IPS-20b (cell line): ENCODE results near the gene XPNPEP2.

Source experiments
- H3K27ac ChIP-seq: one replicate; pipeline ENCODE4 v1.5.1; 2013; ENCODE audit warnings: low read length
- H3K27me3 ChIP-seq: 2 replicates; pipeline ENCODE4 v1.6.1; 2013; ENCODE audit warnings: mild to moderate bottlenecking, low read length, inconsistent platforms; ENCODE audit not compliant: insufficient read depth
- H3K36me3 ChIP-seq: 2 replicates; pipeline ENCODE4 v1.6.1; 2013; ENCODE audit warnings: low read depth, mild to moderate bottlenecking, inconsistent platforms, low read length, moderate library complexity; ENCODE audit not compliant: insufficient read depth
- H3K4me1 ChIP-seq: 2 replicates; pipeline ENCODE4 v1.6.1; 2013; ENCODE audit warnings: mild to moderate bottlenecking, control low read depth, inconsistent platforms, low read length, moderate library complexity; ENCODE audit not compliant: insufficient read depth
- H3K4me3 ChIP-seq: 2 replicates; pipeline ENCODE4 v1.5.1; 2013; ENCODE audit warnings: mild to moderate bottlenecking, low read length, inconsistent platforms
- H3K9ac ChIP-seq: 2 replicates; pipeline ENCODE4 v1.6.1; 2013; ENCODE audit warnings: low read depth, mild to moderate bottlenecking, inconsistent platforms, low read length, moderate library complexity
- H3K9me3 ChIP-seq: 2 replicates; pipeline ENCODE4 v1.6.1; 2013; ENCODE audit warnings: mild to moderate bottlenecking, low read depth, low read length, inconsistent platforms; ENCODE audit not compliant: insufficient read depth

Gene XPNPEP2

GRCh38 chrX:129738466-129739308, at the start of gene XPNPEP2:
TSS of gene XPNPEP2 (plus strand) at chrX:129738979. CDS start at chrX:129739214, 235 bp downstream.
- H3K27me3 ChIP-seq, result no peaks in the 10 kb centered on the region
- H3K9me3 ChIP-seq, result no peaks in the 10 kb centered on the region
- H3K27ac ChIP-seq, result no peak within 1 kb of the TSS
- peaks cover 6% of the 10 kb centered on the region; the same call in 1 of the 2 replicates for H3K4me1 ChIP-seq
- no peaks in the 10 kb centered on the region for H3K36me3 ChIP-seq
- no peak within 1 kb of the TSS for H3K4me3 ChIP-seq
- no peak within 1 kb of the TSS for H3K9ac ChIP-seq

- Histone ChIP-seq H3K4me3 (no peak overlapping the region), H3K27me3 (no peaks in the 10 kb centered on the region), H3K4me1 (no peaks in the 10 kb centered on the region; the same call in 1 of the 2 replicates), H3K27ac (no peak overlapping the region), H3K9me3 (no peaks in the 10 kb centered on the region), H3K9ac (no peak overlapping the region), H3K36me3 (no peaks in the 10 kb centered on the region)
These were observed 49.0 kb upstream of the XPNPEP2 start for GRCh38 chrX:129689796-129690195.

GRCh38 chrX:129690435-129690834, 48.3 kb upstream of the XPNPEP2 start:
- no peaks in the 10 kb centered on the region for H3K27me3 ChIP-seq
- no peaks in the 10 kb centered on the region for H3K36me3 ChIP-seq
- no peaks in the 10 kb centered on the region; the same call in 1 of the 2 replicates for H3K4me1 ChIP-seq
- H3K27ac ChIP-seq, result no peak overlapping the region
- H3K9me3 ChIP-seq, result no peaks in the 10 kb centered on the region
- no peak overlapping the region for H3K4me3 ChIP-seq
- H3K9ac ChIP-seq, result no peak overlapping the region

GRCh38 chrX:129693354-129693753, 45.4 kb upstream of the XPNPEP2 start:
- no peaks in the 10 kb centered on the region for H3K9me3 ChIP-seq

GRCh38 chrX:129694805-129695204, 44.0 kb upstream of the XPNPEP2 start:
- no peak overlapping the region for H3K4me3 ChIP-seq
- no peaks in the 10 kb centered on the region for H3K36me3 ChIP-seq
- H3K9me3 ChIP-seq, result no peaks in the 10 kb centered on the region
- no peak overlapping the region for H3K9ac ChIP-seq
- no peaks in the 10 kb centered on the region for H3K4me1 ChIP-seq
- H3K27me3 ChIP-seq, result no peaks in the 10 kb centered on the region
- no peak overlapping the region for H3K27ac ChIP-seq

More at GRCh38 chrX:129693354-129693753, 45.4 kb upstream of the XPNPEP2 start:
- no peak overlapping the region for H3K4me3 ChIP-seq
- H3K27ac ChIP-seq, result no peak overlapping the region
- no peaks in the 10 kb centered on the region for H3K4me1 ChIP-seq
- H3K27me3 ChIP-seq, result no peaks in the 10 kb centered on the region
- H3K36me3 ChIP-seq, result no peaks in the 10 kb centered on the region
- H3K9ac ChIP-seq, result no peak overlapping the region

- no peaks in the 10 kb centered on the region for H3K27me3 ChIP-seq
- H3K4me1 ChIP-seq, result no peaks in the 10 kb centered on the region
- no peaks in the 10 kb centered on the region for H3K9me3 ChIP-seq
- no peak overlapping the region for H3K27ac ChIP-seq
- no peak overlapping the region for H3K4me3 ChIP-seq
- H3K9ac ChIP-seq, result no peak overlapping the region
- no peaks in the 10 kb centered on the region for H3K36me3 ChIP-seq
These were observed 43.2 kb upstream of the XPNPEP2 start for GRCh38 chrX:129695535-129695934.

GRCh38 chrX:129695937-129696336, 42.8 kb upstream of the XPNPEP2 start:
- H3K9ac ChIP-seq, result no peak overlapping the region
- no peaks in the 10 kb centered on the region for H3K9me3 ChIP-seq
- H3K27ac ChIP-seq, result no peak overlapping the region
- H3K4me3 ChIP-seq, result no peak overlapping the region
- no peaks in the 10 kb centered on the region for H3K4me1 ChIP-seq
- H3K36me3 ChIP-seq, result no peaks in the 10 kb centered on the region
- H3K27me3 ChIP-seq, result no peaks in the 10 kb centered on the region

GRCh38 chrX:129696463-129697155, 42.2 kb upstream of the XPNPEP2 start:
- Histone ChIP-seq H3K27ac (no peak overlapping the region), H3K4me3 (peak overlapping the region; percentile 43; the same call in 1 of the 2 replicates), H3K9ac (no peak overlapping the region; the same call in 1 of the 2 replicates), H3K9me3 (no peaks in the 10 kb centered on the region), H3K4me1 (no peaks in the 10 kb centered on the region), H3K27me3 (no peaks in the 10 kb centered on the region), H3K36me3 (no peaks in the 10 kb centered on the region)

GRCh38 chrX:129697204-129697829, 41.5 kb upstream of the XPNPEP2 start:
- no peak overlapping the region; the same call in 1 of the 2 replicates for H3K9ac ChIP-seq
- H3K36me3 ChIP-seq, result no peaks in the 10 kb centered on the region
- no peaks in the 10 kb centered on the region for H3K9me3 ChIP-seq
- peak overlapping the region; percentile 43; the same call in 1 of the 2 replicates for H3K4me3 ChIP-seq
- H3K4me1 ChIP-seq, result no peaks in the 10 kb centered on the region
- H3K27ac ChIP-seq, result no peak overlapping the region
- H3K27me3 ChIP-seq, result no peaks in the 10 kb centered on the region

- Histone ChIP-seq H3K27ac (no peak overlapping the region), H3K4me3 (no peak overlapping the region), H3K9ac (no peak overlapping the region), H3K27me3 (no peaks in the 10 kb centered on the region), H3K4me1 (no peaks in the 10 kb centered on the region), H3K36me3 (no peaks in the 10 kb centered on the region), H3K9me3 (no peaks in the 10 kb centered on the region)
These were observed 40.6 kb upstream of the XPNPEP2 start for GRCh38 chrX:129698150-129698549.

GRCh38 chrX:129700536-129700935, 38.2 kb upstream of the XPNPEP2 start:
- no peak overlapping the region for H3K4me3 ChIP-seq
- H3K27me3 ChIP-seq, result no peaks in the 10 kb centered on the region
- no peaks in the 10 kb centered on the region for H3K4me1 ChIP-seq
- H3K9me3 ChIP-seq, result no peaks in the 10 kb centered on the region
- no peak overlapping the region for H3K27ac ChIP-seq
- no peaks in the 10 kb centered on the region for H3K36me3 ChIP-seq
- no peak overlapping the region for H3K9ac ChIP-seq
